ENCODE results near the gene UNC5C.

UNC5C gene

GRCh38 chr4:95470622-95471021 lies 78.2 kb downstream of the UNC5C start:
- Histone ChIP-seq H3K36me3 (no peaks in the 10 kb centered on the region), H3K4me1 (ENCODE audit: control insufficient read depth in 1 of 2, insufficient read depth in 1 of 2, low read depth in 1 of 2, low read length in 1 of 2) (no peaks in the 10 kb centered on the region), H3K4me3 (ENCODE audit: low read depth in 1 of 2, low read length in 1 of 2) (no peak overlapping the region), H3K9me3 (no peaks in the 10 kb centered on the region), H3K27ac (no peak overlapping the region), H3K27me3 (no peaks in the 10 kb centered on the region)
- no peak for TF ChIP-seq CTCF (IDR thresholded peaks at IDR 0.05)

GRCh38 chr4:95469617-95470016 lies 79.2 kb downstream of the UNC5C start:
- no peak for TF ChIP-seq CTCF (IDR thresholded peaks at IDR 0.05)
- Histone ChIP-seq H3K4me1 (ENCODE audit: control insufficient read depth in 1 of 2, insufficient read depth in 1 of 2, low read depth in 1 of 2, low read length in 1 of 2) (no peaks in the 10 kb centered on the region), H3K9me3 (no peaks in the 10 kb centered on the region)

GRCh38 chr4:95466791-95467190 lies 82.0 kb downstream of the UNC5C start:
- no peaks in the 10 kb centered on the region for H3K36me3 ChIP-seq
- TF ChIP-seq CTCF (IDR thresholded peaks at IDR 0.05), result no peak
- no peaks in the 10 kb centered on the region for H3K9me3 ChIP-seq

More at GRCh38 chr4:95469617-95470016, 79.2 kb downstream of the UNC5C start:
- no peaks in the 10 kb centered on the region for H3K36me3 ChIP-seq
- no peak overlapping the region for H3K27ac ChIP-seq
- no peaks in the 10 kb centered on the region for H3K27me3 ChIP-seq
- H3K4me3 ChIP-seq (ENCODE audit: low read depth in 1 of 2, low read length in 1 of 2), result no peak overlapping the region

GRCh38 chr4:95465010-95465409 lies 83.8 kb downstream of the UNC5C start:
- TF ChIP-seq CTCF (IDR thresholded peaks at IDR 0.05), result no peak
- Histone ChIP-seq H3K4me3 (ENCODE audit: low read depth in 1 of 2, low read length in 1 of 2) (no peak overlapping the region), H3K4me1 (ENCODE audit: control insufficient read depth in 1 of 2, insufficient read depth in 1 of 2, low read depth in 1 of 2, low read length in 1 of 2) (no peaks in the 10 kb centered on the region), H3K27ac (no peak overlapping the region), H3K36me3 (no peaks in the 10 kb centered on the region), H3K9me3 (no peaks in the 10 kb centered on the region), H3K27me3 (no peaks in the 10 kb centered on the region)

More at GRCh38 chr4:95466791-95467190, 82.0 kb downstream of the UNC5C start:
- Histone ChIP-seq H3K4me3 (ENCODE audit: low read depth in 1 of 2, low read length in 1 of 2) (no peak overlapping the region), H3K27ac (no peak overlapping the region), H3K27me3 (no peaks in the 10 kb centered on the region), H3K4me1 (ENCODE audit: control insufficient read depth in 1 of 2, insufficient read depth in 1 of 2, low read depth in 1 of 2, low read length in 1 of 2) (no peaks in the 10 kb centered on the region)

GRCh38 chr4:95462921-95463320 lies 85.9 kb downstream of the UNC5C start:
- no peaks in the 10 kb centered on the region for H3K36me3 ChIP-seq
- H3K27me3 ChIP-seq, result no peaks in the 10 kb centered on the region
- no peaks in the 10 kb centered on the region for H3K4me1 ChIP-seq (ENCODE audit: control insufficient read depth in 1 of 2, insufficient read depth in 1 of 2, low read depth in 1 of 2, low read length in 1 of 2)
- no peak overlapping the region for H3K4me3 ChIP-seq (ENCODE audit: low read depth in 1 of 2, low read length in 1 of 2)
- TF ChIP-seq CTCF (IDR thresholded peaks at IDR 0.05), result no peak
- no peaks in the 10 kb centered on the region for H3K9me3 ChIP-seq
- no peak overlapping the region for H3K27ac ChIP-seq

GRCh38 chr4:95457353-95457752 lies 91.4 kb downstream of the UNC5C start:
- Histone ChIP-seq H3K9me3 (no peaks in the 10 kb centered on the region), H3K36me3 (no peaks in the 10 kb centered on the region), H3K27me3 (no peaks in the 10 kb centered on the region), H3K27ac (no peak overlapping the region), H3K4me3 (ENCODE audit: low read depth in 1 of 2, low read length in 1 of 2) (no peak overlapping the region), H3K4me1 (ENCODE audit: control insufficient read depth in 1 of 2, insufficient read depth in 1 of 2, low read depth in 1 of 2, low read length in 1 of 2) (no peaks in the 10 kb centered on the region)
- TF ChIP-seq CTCF (IDR thresholded peaks at IDR 0.05), result no peak
